Vagina (tissue), 2 donors: ENCODE measurements around the gene RSPH1.
A peak's percentile ranks its signal among the peaks of the same experiment; 100 is the strongest.

Experiments used
- POLR2AphosphoS5 ChIP-seq, 2 donors: sonication (generic); formaldehyde crosslinking; IDR thresholded peaks; one replicate each; pipeline ENCODE4 v1.9.0; 2017; ENCODE audit warnings: antibody characterized with exemption in 2 of 2, mild to moderate bottlenecking in 2 of 2, low read depth in 1 of 2; ENCODE audit not compliant: insufficient read depth in 1 of 2
- TF ChIP-seq, protein P1 (sequence below), 3 experiments: fragments of 450-650 bp in 2 of 3; fragments of 200-600 bp in 1 of 3; sonication (generic) in 1 of 3; IDR thresholded peaks; one replicate each; pipeline ENCODE4 v1.5.1; 2017 to 2019; ENCODE audit warnings: antibody characterized with exemption in 3 of 3, mild to moderate bottlenecking in 2 of 3, moderate library complexity in 2 of 3

DNA sequence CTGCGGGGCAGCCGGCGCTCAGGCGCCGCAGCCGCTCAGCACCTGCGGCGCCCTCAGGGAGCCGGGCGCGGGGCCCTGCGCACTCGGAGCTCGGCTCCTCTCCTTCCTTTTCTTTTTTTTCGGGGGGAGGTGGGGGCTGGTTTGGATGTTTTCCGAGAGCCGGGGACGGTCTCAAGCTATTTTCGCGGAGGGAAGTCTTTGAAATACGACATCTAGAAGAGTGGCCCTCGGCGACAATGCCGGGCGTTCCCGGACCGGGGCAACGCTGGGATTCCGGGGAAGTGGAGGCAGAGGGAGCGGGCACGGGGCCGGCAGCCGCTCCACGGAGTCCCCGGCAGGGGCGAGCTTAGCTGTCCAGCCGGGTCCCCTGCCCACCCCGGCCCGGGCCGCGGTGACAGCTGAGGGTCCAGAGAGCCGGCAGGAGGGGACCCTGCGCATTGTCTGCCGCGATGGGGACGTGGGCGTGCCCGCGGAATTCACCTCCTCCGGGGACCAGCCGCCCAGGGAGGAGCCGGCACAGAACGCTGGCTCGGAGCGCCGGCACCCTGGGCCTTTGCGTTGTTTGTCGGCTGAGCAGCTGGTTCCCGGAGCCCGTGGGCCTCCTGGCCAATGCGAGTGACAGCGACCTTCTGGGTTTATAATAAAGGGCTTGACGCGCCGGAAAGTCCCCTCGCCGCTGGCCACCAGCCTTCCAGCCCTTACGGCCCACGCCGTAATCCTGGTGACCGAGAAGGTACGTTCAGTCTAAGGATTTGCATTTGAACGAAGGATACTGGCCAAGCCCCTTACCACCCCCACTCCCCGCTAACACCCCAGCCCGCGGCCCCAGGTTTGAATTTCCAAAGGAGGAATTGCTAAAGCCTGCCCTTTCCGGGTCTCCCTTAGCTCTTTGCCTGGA is 18.2 kb upstream of the RSPH1 start:
- TF ChIP-seq, protein P1, sequence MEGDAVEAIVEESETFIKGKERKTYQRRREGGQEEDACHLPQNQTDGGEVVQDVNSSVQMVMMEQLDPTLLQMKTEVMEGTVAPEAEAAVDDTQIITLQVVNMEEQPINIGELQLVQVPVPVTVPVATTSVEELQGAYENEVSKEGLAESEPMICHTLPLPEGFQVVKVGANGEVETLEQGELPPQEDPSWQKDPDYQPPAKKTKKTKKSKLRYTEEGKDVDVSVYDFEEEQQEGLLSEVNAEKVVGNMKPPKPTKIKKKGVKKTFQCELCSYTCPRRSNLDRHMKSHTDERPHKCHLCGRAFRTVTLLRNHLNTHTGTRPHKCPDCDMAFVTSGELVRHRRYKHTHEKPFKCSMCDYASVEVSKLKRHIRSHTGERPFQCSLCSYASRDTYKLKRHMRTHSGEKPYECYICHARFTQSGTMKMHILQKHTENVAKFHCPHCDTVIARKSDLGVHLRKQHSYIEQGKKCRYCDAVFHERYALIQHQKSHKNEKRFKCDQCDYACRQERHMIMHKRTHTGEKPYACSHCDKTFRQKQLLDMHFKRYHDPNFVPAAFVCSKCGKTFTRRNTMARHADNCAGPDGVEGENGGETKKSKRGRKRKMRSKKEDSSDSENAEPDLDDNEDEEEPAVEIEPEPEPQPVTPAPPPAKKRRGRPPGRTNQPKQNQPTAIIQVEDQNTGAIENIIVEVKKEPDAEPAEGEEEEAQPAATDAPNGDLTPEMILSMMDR (IDR thresholded peaks at IDR 0.05), result no peak
- TF ChIP-seq POLR2AphosphoS5 (IDR thresholded peaks at IDR 0.05; ENCODE audit: insufficient read depth in 1 of 2, low read depth in 1 of 2), result peak in 1 of 2 donors; percentile 51
